ENCODE data around the gene CD247. TPM values are rescaled to one million over a fixed set of nuclear protein-coding genes. Genes with fewer than 3 reads are reported as not detected.

The CD247 gene
- total and polyA plus RNA-seq, 9 donors: 0.20 to 1.5 (median 0.43) TPM

DNA sequence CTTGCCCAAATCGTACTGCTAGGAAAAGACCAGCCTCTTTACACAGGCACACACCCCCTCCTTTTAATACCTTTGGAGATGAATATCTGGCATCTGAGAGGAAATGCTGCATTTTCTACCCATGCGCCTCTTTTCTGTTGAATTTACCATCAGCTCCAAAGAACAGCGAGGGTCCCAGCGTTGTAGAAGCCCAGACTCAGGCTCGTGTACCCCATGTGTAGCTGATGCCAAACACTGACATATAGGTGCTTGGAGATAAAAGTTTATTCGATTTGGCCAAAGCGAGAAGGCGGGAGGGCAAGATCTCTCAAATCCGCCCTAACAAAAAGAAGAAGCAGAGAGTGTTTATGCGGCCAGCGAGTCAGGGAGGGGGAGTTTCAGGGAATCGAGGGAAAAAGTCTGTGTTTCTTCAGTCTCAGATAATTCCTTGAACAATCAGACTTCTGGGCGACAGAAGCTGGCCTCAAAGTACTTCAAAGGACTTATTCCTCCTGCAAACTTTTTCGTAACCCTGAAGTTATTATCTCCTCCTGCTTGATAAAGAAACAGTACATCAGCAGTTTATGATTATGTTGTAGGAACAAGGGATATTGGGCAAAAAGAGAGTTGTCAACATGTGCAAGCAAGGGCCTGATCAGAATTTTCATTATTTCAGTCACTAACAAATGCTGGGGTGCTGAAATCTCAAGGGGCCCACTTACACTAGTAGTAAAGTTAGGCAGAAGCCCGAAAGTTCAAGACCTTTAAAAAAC is 35.9 kb upstream of the CD247 start:
- no peaks in the 10 kb centered on the region for H3K9me3 ChIP-seq (replicated peaks; ENCODE audit: control insufficient read depth, low read depth, low read length)
- H3K4me3 ChIP-seq (ENCODE audit: low read length): peak overlapping the region; percentile 58
- peak overlapping the region; percentile 0 for H3K27ac ChIP-seq (ENCODE audit: low read length)
- WGBS (ENCODE audit: insufficient coverage): 0% methylated on average over 5 of the region's 15 CpGs
- no peak for DNase-seq
- no peaks in the 10 kb centered on the region for H3K36me3 ChIP-seq (ENCODE audit: control insufficient read depth, insufficient read depth, low read length)
- peaks cover 9% of the 10 kb centered on the region for H3K4me1 ChIP-seq (ENCODE audit: control insufficient read depth, insufficient read depth, low read length)
- H3K27me3 ChIP-seq (ENCODE audit: control insufficient read depth, insufficient read depth, low read length): no peaks in the 10 kb centered on the region

GRCh38 chr1:167553136-167554027 is 35.1 kb upstream of the CD247 start, which contains the start of gene CREG1:
Gene CREG1 (minus strand): TSS chr1:167553762.
- WGBS (ENCODE audit: insufficient coverage): under 1% methylated on average over 77 of the region's 90 CpGs
- no peaks in the 10 kb centered on the region for H3K9me3 ChIP-seq (replicated peaks; ENCODE audit: control insufficient read depth, low read depth, low read length)
- H3K36me3 ChIP-seq (ENCODE audit: control insufficient read depth, insufficient read depth, low read length): no peaks in the 10 kb centered on the region
- peaks cover 9% of the 10 kb centered on the region for H3K4me1 ChIP-seq (ENCODE audit: control insufficient read depth, insufficient read depth, low read length)
- H3K4me3 ChIP-seq (ENCODE audit: low read length): peak within 1 kb of the TSS; percentile 58
- no peaks in the 10 kb centered on the region for H3K27me3 ChIP-seq (ENCODE audit: control insufficient read depth, insufficient read depth, low read length)
- peak within 1 kb of the TSS; percentile 0 for H3K27ac ChIP-seq (ENCODE audit: low read length)
- DNase-seq: peak; percentile 96

- H3K9me3 ChIP-seq (replicated peaks; ENCODE audit: control insufficient read depth, low read depth, low read length): no peaks in the 10 kb centered on the region
- H3K27ac ChIP-seq (ENCODE audit: low read length): no peak overlapping the region
- no peaks in the 10 kb centered on the region for H3K36me3 ChIP-seq (ENCODE audit: control insufficient read depth, insufficient read depth, low read length)
- H3K27me3 ChIP-seq (ENCODE audit: control insufficient read depth, insufficient read depth, low read length): no peaks in the 10 kb centered on the region
- no CpG with 5 or more reads among the region's 1 CpG for WGBS (ENCODE audit: insufficient coverage)
- H3K4me1 ChIP-seq (ENCODE audit: control insufficient read depth, insufficient read depth, low read length): peaks cover 9% of the 10 kb centered on the region
- DNase-seq: no peak
- H3K4me3 ChIP-seq (ENCODE audit: low read length): no peak overlapping the region
Observed at GRCh38 chr1:167551362-167551761, 33.0 kb upstream of the CD247 start.

DNA sequence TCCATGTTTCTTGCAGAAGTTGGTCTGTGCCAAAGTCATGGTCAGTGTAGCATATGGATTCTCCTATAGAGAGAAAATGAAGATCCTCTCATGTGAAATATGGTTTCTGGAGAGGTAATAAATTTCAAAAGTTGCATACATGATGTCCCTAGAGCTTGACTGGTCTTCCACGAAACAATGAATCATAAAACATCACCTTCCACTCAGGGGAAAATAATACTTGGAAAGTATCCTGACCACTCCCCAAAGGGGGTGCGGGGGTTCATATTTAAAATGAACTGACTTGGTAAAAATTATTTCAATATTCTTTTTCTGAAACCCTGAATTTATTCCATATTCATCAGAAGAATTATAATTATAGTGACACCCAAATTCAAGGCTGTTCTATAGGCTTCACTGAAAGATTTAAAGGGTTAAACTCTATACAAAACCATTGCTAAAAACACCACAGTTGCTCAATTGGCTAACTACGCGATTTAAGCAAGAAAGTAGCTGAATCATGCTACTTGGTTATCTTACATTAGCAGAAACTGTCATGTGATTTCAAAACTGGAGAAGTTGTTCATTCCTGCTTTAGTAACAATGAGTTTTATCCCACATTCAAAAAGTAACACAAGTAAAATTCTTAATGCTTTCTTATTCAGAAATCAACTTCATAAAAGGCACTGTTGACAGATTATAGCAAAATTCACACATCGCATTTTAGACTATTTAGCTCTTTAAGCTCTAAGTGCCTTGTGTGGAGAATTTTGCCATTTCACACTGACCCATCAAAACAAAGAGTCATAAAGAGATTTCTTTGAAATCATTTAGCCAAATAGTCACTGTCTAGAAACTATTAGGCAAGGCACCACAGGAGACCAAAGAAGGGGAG is 30.0 kb upstream of the CD247 start:
- Histone ChIP-seq H3K36me3 (ENCODE audit: control insufficient read depth, insufficient read depth, low read length) (peaks cover 11% of the 10 kb centered on the region), H3K4me1 (ENCODE audit: control insufficient read depth, insufficient read depth, low read length) (no peaks in the 10 kb centered on the region), H3K27ac (ENCODE audit: low read length) (no peak overlapping the region), H3K27me3 (ENCODE audit: control insufficient read depth, insufficient read depth, low read length) (no peaks in the 10 kb centered on the region), H3K9me3 (replicated peaks; ENCODE audit: control insufficient read depth, low read depth, low read length) (no peaks in the 10 kb centered on the region), H3K4me3 (ENCODE audit: low read length) (no peak overlapping the region)
- no CpG with 5 or more reads among the region's 5 CpGs for WGBS (ENCODE audit: insufficient coverage)
- DNase-seq: peak; percentile 62

GRCh38 chr1:167546935-167547334 is 28.6 kb upstream of the CD247 start:
- no peak overlapping the region for H3K4me3 ChIP-seq (ENCODE audit: low read length)
- no peaks in the 10 kb centered on the region for H3K27me3 ChIP-seq (ENCODE audit: control insufficient read depth, insufficient read depth, low read length)
- peaks cover 11% of the 10 kb centered on the region for H3K36me3 ChIP-seq (ENCODE audit: control insufficient read depth, insufficient read depth, low read length)
- WGBS (ENCODE audit: insufficient coverage): 89% methylated on average over 1 of the region's 1 CpG
- no peaks in the 10 kb centered on the region for H3K4me1 ChIP-seq (ENCODE audit: control insufficient read depth, insufficient read depth, low read length)
- DNase-seq: no peak
- H3K9me3 ChIP-seq (replicated peaks; ENCODE audit: control insufficient read depth, low read depth, low read length): no peaks in the 10 kb centered on the region
- no peak overlapping the region for H3K27ac ChIP-seq (ENCODE audit: low read length)

GRCh38 chr1:167545349-167545748 is 27.0 kb upstream of the CD247 start:
- H3K36me3 ChIP-seq (ENCODE audit: control insufficient read depth, insufficient read depth, low read length): peaks cover 11% of the 10 kb centered on the region

DNA sequence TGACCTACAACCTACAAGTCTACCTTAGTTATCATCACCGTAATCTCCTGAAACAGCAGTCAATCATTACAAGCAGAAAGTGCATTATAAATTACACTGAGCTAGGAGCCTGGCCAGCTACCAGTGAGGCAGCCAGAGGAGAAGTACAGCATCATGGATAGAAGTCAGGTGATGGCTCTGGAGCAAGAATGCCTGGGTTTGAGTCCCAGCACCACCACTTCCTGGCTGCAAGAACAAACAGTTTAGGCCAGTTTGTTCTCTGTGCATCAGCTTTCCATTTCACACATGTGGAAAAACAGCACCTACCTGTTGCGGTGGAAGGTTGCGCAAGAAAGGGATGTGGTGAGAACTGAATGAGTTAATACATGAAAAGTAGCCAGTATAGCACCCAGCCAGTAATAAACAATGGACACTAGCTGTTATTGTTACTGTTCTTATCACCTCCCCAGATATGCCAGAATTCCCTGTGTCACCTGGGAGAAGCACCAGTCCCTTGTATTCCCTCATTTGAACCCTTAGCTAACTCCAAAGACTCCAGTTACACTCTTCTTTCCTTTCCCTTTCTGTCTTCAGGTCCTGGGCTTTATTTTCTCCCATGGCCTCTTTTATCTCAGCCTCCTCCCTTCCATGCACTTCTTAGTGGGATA is 26.2 kb upstream of the CD247 start:
- Histone ChIP-seq H3K27ac (ENCODE audit: low read length) (no peak overlapping the region), H3K4me3 (ENCODE audit: low read length) (no peak overlapping the region), H3K9me3 (replicated peaks; ENCODE audit: control insufficient read depth, low read depth, low read length) (no peaks in the 10 kb centered on the region), H3K4me1 (ENCODE audit: control insufficient read depth, insufficient read depth, low read length) (no peaks in the 10 kb centered on the region), H3K36me3 (ENCODE audit: control insufficient read depth, insufficient read depth, low read length) (peaks cover 11% of the 10 kb centered on the region), H3K27me3 (ENCODE audit: control insufficient read depth, insufficient read depth, low read length) (no peaks in the 10 kb centered on the region)
- 40% methylated on average over 1 of the region's 3 CpGs for WGBS (ENCODE audit: insufficient coverage)
- DNase-seq: no peak

More at GRCh38 chr1:167545349-167545748, 27.0 kb upstream of the CD247 start:
- no peak overlapping the region for H3K4me3 ChIP-seq (ENCODE audit: low read length)
- no peak for DNase-seq
- WGBS (ENCODE audit: insufficient coverage): no CpG with 5 or more reads among the region's 4 CpGs
- H3K9me3 ChIP-seq (replicated peaks; ENCODE audit: control insufficient read depth, low read depth, low read length): no peaks in the 10 kb centered on the region
- H3K27me3 ChIP-seq (ENCODE audit: control insufficient read depth, insufficient read depth, low read length): no peaks in the 10 kb centered on the region
- no peak overlapping the region for H3K27ac ChIP-seq (ENCODE audit: low read length)
- H3K4me1 ChIP-seq (ENCODE audit: control insufficient read depth, insufficient read depth, low read length): no peaks in the 10 kb centered on the region

DNA sequence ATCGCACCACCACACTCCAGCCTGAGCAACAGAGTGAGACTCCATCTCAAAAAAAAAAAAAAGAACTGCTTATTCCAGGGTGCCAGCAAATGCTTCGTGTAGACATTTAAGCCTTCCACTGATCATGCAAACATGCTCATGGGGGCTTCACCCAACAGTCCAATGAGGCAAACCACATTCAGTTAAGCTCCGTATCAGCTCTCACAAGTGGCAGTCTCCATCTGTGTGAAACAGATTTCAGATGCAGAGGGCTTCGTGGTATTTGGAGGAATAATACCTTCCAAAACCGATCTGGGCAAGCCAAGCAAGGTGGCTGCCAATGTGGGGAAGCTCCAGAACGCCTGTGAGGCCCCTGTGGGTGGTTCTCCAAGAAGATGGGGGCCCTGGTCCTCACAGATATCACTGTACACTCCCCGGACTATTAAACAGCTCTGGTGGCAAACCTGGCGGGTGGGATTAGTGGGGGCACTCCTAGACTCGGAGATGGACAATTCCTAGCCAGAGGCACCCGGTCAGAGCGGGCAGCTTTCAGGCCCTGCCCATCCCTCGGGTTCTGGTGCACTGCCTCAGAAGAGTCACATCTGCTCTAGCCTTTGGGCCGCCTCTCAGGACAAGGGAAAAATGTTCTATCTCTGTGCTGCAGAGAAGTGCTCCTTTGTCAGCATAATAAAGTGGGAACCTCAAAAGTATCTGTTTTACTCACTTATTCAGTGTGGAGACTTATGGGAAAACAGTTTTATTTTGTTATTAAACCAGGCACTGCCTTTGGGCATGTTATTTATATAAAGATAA is 25.1 kb upstream of the CD247 start:
- no peak for DNase-seq
- H3K36me3 ChIP-seq (ENCODE audit: control insufficient read depth, insufficient read depth, low read length): peaks cover 11% of the 10 kb centered on the region
- 80% methylated on average over 6 of the region's 13 CpGs for WGBS (ENCODE audit: insufficient coverage)
- no peaks in the 10 kb centered on the region for H3K9me3 ChIP-seq (replicated peaks; ENCODE audit: control insufficient read depth, low read depth, low read length)
- no peak overlapping the region for H3K27ac ChIP-seq (ENCODE audit: low read length)
- no peaks in the 10 kb centered on the region for H3K4me1 ChIP-seq (ENCODE audit: control insufficient read depth, insufficient read depth, low read length)
- H3K4me3 ChIP-seq (ENCODE audit: low read length): no peak overlapping the region
- H3K27me3 ChIP-seq (ENCODE audit: control insufficient read depth, insufficient read depth, low read length): no peaks in the 10 kb centered on the region
